HEK293T (cell line): ENCODE measurements around the gene ADPRHL1.

Experiments used
- ARNT ChIP-seq: fragments of 450-650 bp; IDR thresholded peaks from 2 replicates; pipeline ENCODE4 v1.6.1; 2017; ENCODE audit warnings: mild to moderate bottlenecking
- BHLHE40 ChIP-seq: fragments of 450-650 bp; IDR thresholded peaks from 2 replicates; pipeline ENCODE4 v1.6.1; 2016; ENCODE audit warnings: mild to moderate bottlenecking, moderate library complexity, borderline replicate concordance
- CTBP1 ChIP-seq: fragments of 450-650 bp; IDR thresholded peaks from 2 replicates; pipeline ENCODE4 v1.6.1; 2016; ENCODE audit warnings: borderline replicate concordance
- ELF4 ChIP-seq: fragments of 450-650 bp; IDR thresholded peaks from 2 replicates; pipeline ENCODE4 v1.6.1; 2017; ENCODE audit warnings: antibody characterized with exemption
- FOXA1 ChIP-seq: fragments of 450-650 bp; IDR thresholded peaks from 2 replicates; pipeline ENCODE4 v1.6.1; 2016; ENCODE audit warnings: mild to moderate bottlenecking
- FOXM1 ChIP-seq: fragments of 450-650 bp; IDR thresholded peaks from 2 replicates; pipeline ENCODE4 v1.6.1; 2017; ENCODE audit warnings: mild to moderate bottlenecking, borderline replicate concordance
- LEF1 ChIP-seq: fragments of 450-650 bp; IDR thresholded peaks from 2 replicates; pipeline ENCODE4 v1.6.1; 2017; ENCODE audit warnings: mild to moderate bottlenecking, borderline replicate concordance
- NFRKB ChIP-seq: fragments of 450-650 bp; IDR thresholded peaks from 2 replicates; pipeline ENCODE4 v1.6.1; 2016; ENCODE audit warnings: mild to moderate bottlenecking, moderate library complexity
- SP1 ChIP-seq: fragments of 450-650 bp; IDR thresholded peaks from 2 replicates; pipeline ENCODE4 v1.6.1; 2017
- SUZ12 ChIP-seq: fragments of 450-650 bp; IDR thresholded peaks from 2 replicates; pipeline ENCODE4 v1.6.1; 2016; ENCODE audit warnings: mild to moderate bottlenecking
- TARDBP ChIP-seq: fragments of 450-650 bp; IDR thresholded peaks from 2 replicates; pipeline ENCODE4 v1.6.1; 2016
- ZNF384 ChIP-seq: fragments of 450-650 bp; IDR thresholded peaks from 2 replicates; pipeline ENCODE4 v1.6.1; 2016
- TF ChIP-seq, protein P1 (sequence below): fragments of 450-650 bp; IDR thresholded peaks from 2 replicates; pipeline ENCODE4 v1.6.1; 2016

DNA sequence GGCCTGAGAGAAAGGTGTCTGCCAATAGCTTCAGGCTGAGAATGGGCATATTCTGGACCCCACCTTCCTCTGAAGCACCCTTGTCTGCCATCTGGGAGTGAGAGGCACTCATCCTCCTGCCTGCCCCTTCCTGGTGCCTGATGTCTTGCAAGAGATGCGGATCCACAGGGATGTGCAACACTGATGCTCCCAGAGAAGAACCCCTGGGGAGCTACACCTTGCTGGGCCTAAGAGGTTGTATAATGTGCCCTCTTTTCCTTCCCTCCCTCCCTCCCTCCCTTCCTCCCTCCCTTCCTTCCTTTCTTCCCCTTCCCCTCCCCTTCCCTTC, 34.6 kb downstream of the ADPRHL1 start:
- TF ChIP-seq SP1 (no peak), BHLHE40 (no peak), SUZ12 (no peak), FOXA1 (no peak), CTBP1 (no peak), LEF1 (no peak), FOXM1 (no peak), ELF4 (no peak), NFRKB (no peak), ZNF384 (no peak), TARDBP (no peak), ARNT (no peak)
- TF ChIP-seq, protein P1, sequence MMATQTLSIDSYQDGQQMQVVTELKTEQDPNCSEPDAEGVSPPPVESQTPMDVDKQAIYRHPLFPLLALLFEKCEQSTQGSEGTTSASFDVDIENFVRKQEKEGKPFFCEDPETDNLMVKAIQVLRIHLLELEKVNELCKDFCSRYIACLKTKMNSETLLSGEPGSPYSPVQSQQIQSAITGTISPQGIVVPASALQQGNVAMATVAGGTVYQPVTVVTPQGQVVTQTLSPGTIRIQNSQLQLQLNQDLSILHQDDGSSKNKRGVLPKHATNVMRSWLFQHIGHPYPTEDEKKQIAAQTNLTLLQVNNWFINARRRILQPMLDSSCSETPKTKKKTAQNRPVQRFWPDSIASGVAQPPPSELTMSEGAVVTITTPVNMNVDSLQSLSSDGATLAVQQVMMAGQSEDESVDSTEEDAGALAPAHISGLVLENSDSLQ: no peak
